HT1080 (cell line): ENCODE measurements around the gene MRGPRG. TPM values are rescaled to one million over a fixed set of nuclear protein-coding genes. Genes with fewer than 3 reads are reported as not detected.

Source experiments
- DNase-seq: peaks from one replicate; pipeline ENCODE4 v3.0.0-alpha.2; 2015; ENCODE audit warnings: low read depth
- total RNA-seq: library from RNA; depleted of rRNA; stranded (reverse); fragments of >200 nt; shearing (Covaris generic); gene quantifications from 2 replicates; pipeline ENCODE4 v1.2.3, GENCODE V29; 2014

Gene MRGPRG
- total RNA-seq, 1 experiment from 2014 or later = not detected

GRCh38 chr11:3195251-3196160 is 23.1 kb downstream of the MRGPRG start:
- DNase-seq = peak; percentile 31

- DNase-seq = no peak
These were observed 24.4 kb downstream of the MRGPRG start for GRCh38 chr11:3194016-3194816.

GRCh38 chr11:3193373-3194015 is 25.1 kb downstream of the MRGPRG start:
- DNase-seq = no peak

GRCh38 chr11:3192511-3193372 is 25.9 kb downstream of the MRGPRG start:
- DNase-seq = no peak

- DNase-seq = no peak
These were observed 26.9 kb downstream of the MRGPRG start for GRCh38 chr11:3191586-3192324.

GRCh38 chr11:3190600-3190999 is 28.0 kb downstream of the MRGPRG start:
- no peak for DNase-seq

GRCh38 chr11:3189886-3190583 is 28.6 kb downstream of the MRGPRG start:
- DNase-seq = no peak

- DNase-seq = no peak
These were observed 29.3 kb downstream of the MRGPRG start for GRCh38 chr11:3189196-3189843.

GRCh38 chr11:3188496-3189195 is 30.0 kb downstream of the MRGPRG start:
- no peak for DNase-seq

- no peak for DNase-seq
These were observed 32.3 kb downstream of the MRGPRG start for GRCh38 chr11:3186166-3186953.

- no peak for DNase-seq
These were observed 33.8 kb downstream of the MRGPRG start for GRCh38 chr11:3184732-3185347.

GRCh38 chr11:3183523-3183922 is 35.1 kb downstream of the MRGPRG start:
- DNase-seq = no peak

GRCh38 chr11:3182462-3182852 is 36.2 kb downstream of the MRGPRG start:
- DNase-seq = no peak

GRCh38 chr11:3181725-3182461 is 36.7 kb downstream of the MRGPRG start:
- no peak for DNase-seq

GRCh38 chr11:3180869-3181268 is 37.7 kb downstream of the MRGPRG start:
- DNase-seq = no peak

- no peak for DNase-seq
These were observed 40.3 kb downstream of the MRGPRG start for GRCh38 chr11:3178349-3178748.
